HCT116 (cell line): Measurements from ENCODE around the gene TRPM3. TPM values are rescaled to one million over a fixed set of nuclear protein-coding genes. Genes with fewer than 3 reads are reported as not detected.

Experiments used
- ATAC-seq: fragments of 200-7000 bp; cut with Tn5 transposase; 2 replicates; pipeline ENCODE4 v1.9.1; 2020; ENCODE audit warnings: mild to moderate bottlenecking, moderate library complexity
- BruUV-seq: library from RNA; stranded (reverse); fragments of 400-500 nt; replicated peaks from 2 replicates; lab custom pipeline; 2021; lab: Mats Ljungman, UMichigan
- CTCF ChIA-PET: fragments of 300-600 bp; sonication (Branson Sonifier 250); formaldehyde crosslinking; loops from one replicate; lab custom pipeline; 2021; ENCODE audit warnings: antibody characterized with exemption; lab: Charles Lee
- POLR2A ChIA-PET: fragments of 300-600, 350-600 bp; sonication (Branson Sonifier 250); formaldehyde crosslinking; loops from one replicate; lab custom pipeline; 2021; ENCODE audit warnings: antibody characterized with exemption; lab: Charles Lee
- RAD21 ChIA-PET, 2 experiments: fragments of 300-600 bp; sonication (Branson Sonifier 250); formaldehyde crosslinking; loops; one replicate each; lab custom pipeline; 2023; ENCODE audit warnings: low total read pairs in 2 of 2; ENCODE audit not compliant: uncharacterized antibody in 2 of 2, unreplicated experiment in 2 of 2, low non-redundant PET in 1 of 2; lab: Charles Lee
- DNase-seq: peaks from one replicate; pipeline ENCODE4 v3.0.0-alpha.2; 2010; ENCODE audit warnings: low read depth, low spot score
- H2AFZ ChIP-seq: fragments of 200-600 bp; shearing (Covaris generic), sonication (generic); 2 replicates; pipeline ENCODE4 v1.6.1; 2017; ENCODE audit warnings: low read depth, mixed run types, mixed read lengths, antibody characterized with exemption, low read length; ENCODE audit not compliant: poor library complexity, severe bottlenecking
- H3K27ac ChIP-seq: 2 replicates; pipeline ENCODE4 v1.5.1; 2012; ENCODE audit warnings: low read depth, low read length
- H3K27me3 ChIP-seq: fragments of 200-600 bp; sonication (generic); 2 replicates; pipeline ENCODE4 v1.6.1; 2016; ENCODE audit warnings: mixed run types, low read length, mixed read lengths; ENCODE audit not compliant: insufficient read depth
- H3K36me3 ChIP-seq, 2 experiments: fragments of 200-500 bp in 1 of 2; fragments of 200-600 bp in 1 of 2; sonication (Bioruptor generic) in 1 of 2; sonication (generic) in 1 of 2; 2 replicates each; pipeline versions ENCODE4 v1.5.1 to v1.6.1; 2014 to 2016; ENCODE audit warnings: low read length in 2 of 2, inconsistent platforms in 1 of 2, mixed read lengths in 1 of 2, mixed run types in 1 of 2; ENCODE audit not compliant: insufficient read depth in 2 of 2, control insufficient read depth in 1 of 2
- H3K4me1 ChIP-seq, 2 experiments: fragments of 200-600 bp in 1 of 2; sonication (generic) in 1 of 2; 2 replicates each; pipeline versions ENCODE4 v1.5.1 to v1.6.1; 2012 to 2017; ENCODE audit warnings: low read length in 2 of 2, inconsistent platforms in 1 of 2, mild to moderate bottlenecking in 1 of 2, mixed read lengths in 1 of 2, mixed run types in 1 of 2, moderate library complexity in 1 of 2; ENCODE audit not compliant: insufficient read depth in 2 of 2, control insufficient read depth in 1 of 2
- H3K4me2 ChIP-seq: fragments of 200-600 bp; sonication (generic); 2 replicates; pipeline ENCODE4 v1.6.1; 2017; ENCODE audit warnings: mixed run types, low read length, mixed read lengths
- H3K4me3 ChIP-seq, 2 experiments: fragments of 200-600 bp in 1 of 2; sonication (generic) in 1 of 2; replicated peaks in 1 of 2; 2 replicates each; pipeline ENCODE4 v1.5.1; 2011 to 2016; ENCODE audit warnings: low read length in 2 of 2, control low read depth in 1 of 2, low read depth in 1 of 2, mild to moderate bottlenecking in 1 of 2, mixed read lengths in 1 of 2, mixed run types in 1 of 2
- H3K79me2 ChIP-seq: fragments of 200-600 bp; sonication (generic); 2 replicates; pipeline ENCODE4 v1.6.1; 2017; ENCODE audit warnings: mild to moderate bottlenecking, mixed run types, low read length, moderate library complexity, mixed read lengths; ENCODE audit not compliant: insufficient read depth
- H3K9ac ChIP-seq: fragments of 200-600 bp; sonication (generic); 2 replicates; pipeline ENCODE4 v1.6.1; 2016; ENCODE audit warnings: low read length, mixed read lengths
- H3K9me2 ChIP-seq: fragments of 200-600 bp; sonication (generic), shearing (Covaris generic); 2 replicates; pipeline ENCODE4 v1.6.1; 2017; ENCODE audit warnings: mixed run types, mild to moderate bottlenecking, moderate library complexity; ENCODE audit not compliant: insufficient read depth
- H3K9me3 ChIP-seq, 2 experiments: fragments of 200-500 bp in 1 of 2; fragments of 200-600 bp in 1 of 2; sonication (Bioruptor generic) in 1 of 2; sonication (generic) in 1 of 2; 2 replicates each; pipeline ENCODE4 v1.6.1; 2014 to 2017; ENCODE audit warnings: low read length in 2 of 2, mixed read lengths in 2 of 2, inconsistent platforms in 1 of 2, low read depth in 1 of 2, mild to moderate bottlenecking in 1 of 2, mixed run types in 1 of 2, moderate library complexity in 1 of 2; ENCODE audit not compliant: control insufficient read depth in 1 of 2, insufficient read depth in 1 of 2
- H4K20me1 ChIP-seq: fragments of 200-600 bp; sonication (generic), shearing (Covaris generic); 2 replicates; pipeline ENCODE4 v1.6.1; 2017; ENCODE audit warnings: mixed run types, mild to moderate bottlenecking, moderate library complexity; ENCODE audit not compliant: insufficient read depth
- CBX3 ChIP-seq: IDR thresholded peaks from 2 replicates; pipeline ENCODE4 v1.6.1; 2012; ENCODE audit warnings: low read depth
- CEBPB ChIP-seq: IDR thresholded peaks from 2 replicates; pipeline ENCODE4 v1.6.1; 2012; ENCODE audit warnings: low read depth
- EGR1 ChIP-seq: IDR thresholded peaks from 2 replicates; pipeline ENCODE4 v1.6.1; 2012; ENCODE audit warnings: low read depth
- ELF1 ChIP-seq: IDR thresholded peaks from 2 replicates; pipeline ENCODE4 v1.6.1; 2012; ENCODE audit warnings: low read depth, borderline replicate concordance
- EZH2 ChIP-seq: fragments of 200-600 bp; sonication (generic); IDR thresholded peaks from 2 replicates; pipeline ENCODE4 v1.6.1; 2017; ENCODE audit warnings: antibody characterized with exemption, mixed run types
- EZH2phosphoT487 ChIP-seq: fragments of 200-600 bp; IDR thresholded peaks from 2 replicates; pipeline ENCODE4 v1.6.1; 2018; ENCODE audit warnings: antibody characterized with exemption, borderline replicate concordance
- FOSL1 ChIP-seq: IDR thresholded peaks from 2 replicates; pipeline ENCODE4 v1.6.1; 2012; ENCODE audit warnings: low read depth
- JUND ChIP-seq: IDR thresholded peaks from 2 replicates; pipeline ENCODE4 v1.6.1; 2012
- POLR2A ChIP-seq: IDR thresholded peaks from 2 replicates; pipeline ENCODE4 v1.7.0; 2011; ENCODE audit warnings: borderline replicate concordance; ENCODE audit not compliant: insufficient read depth, insufficient read length; ENCODE audit errors: extremely low read depth
- POLR2AphosphoS5 ChIP-seq: IDR thresholded peaks from 2 replicates; pipeline ENCODE4 v1.6.1; 2011; ENCODE audit warnings: mild to moderate bottlenecking, low read depth, low read length, moderate library complexity
- SRF ChIP-seq: IDR thresholded peaks from 2 replicates; pipeline ENCODE4 v1.6.1; 2012; ENCODE audit warnings: low read depth
- YY1 ChIP-seq: IDR thresholded peaks from 2 replicates; pipeline ENCODE4 v1.6.1; 2011; ENCODE audit warnings: low read length, low read depth, moderate library complexity, mild to moderate bottlenecking; ENCODE audit not compliant: insufficient replicate concordance; ENCODE audit errors: extremely low read depth
- ZFX ChIP-seq: fragments of 450-650 bp; IDR thresholded peaks from 2 replicates; pipeline ENCODE4 v1.6.1; 2017
- ZNF274 ChIP-seq: fragments of 200-500 bp; sonication (Bioruptor generic); IDR thresholded peaks from 2 replicates; pipeline ENCODE4 v1.6.1; 2014; ENCODE audit warnings: mild to moderate bottlenecking, low read depth, low read length, inconsistent platforms
- intact Hi-C: fragments of 100-400 bp; cut with micrococcal nuclease; formaldehyde crosslinking; loops from 2 replicates; pipeline ENCODE4 v1.10.0; 2022
- total RNA-seq: library from RNA; stranded (reverse); gene quantifications from one replicate; pipeline ENCODE4 v1.2.1, GENCODE V29; 2021; ENCODE audit not compliant: unreplicated experiment
- TF ChIP-seq, protein P1 (sequence below): IDR thresholded peaks from 2 replicates; pipeline ENCODE4 v1.6.1; 2012
- TF ChIP-seq, protein P2 (sequence below): IDR thresholded peaks from 2 replicates; pipeline ENCODE4 v1.6.1; 2012; ENCODE audit warnings: low read depth

Gene TRPM3
- total RNA-seq, 1 experiment from 2014 or later: not detected

GRCh38 chr9:70994582-70994981, 126.8 kb downstream of the TRPM3 start:
- CTCF ChIA-PET: no interaction called here
- no peak overlapping the region for H3K4me3 ChIP-seq
- H3K4me1 ChIP-seq: no peaks in the 10 kb centered on the region
- no peak for ATAC-seq
- peaks cover 18% of the 10 kb centered on the region for H3K27me3 ChIP-seq
- H3K79me2 ChIP-seq: no peaks in the 10 kb centered on the region
- POLR2A ChIA-PET: no interaction called here
- H3K4me2 ChIP-seq: no peak overlapping the region
- RAD21 ChIA-PET: no interaction called here
- H3K9ac ChIP-seq: no peak overlapping the region
- intact Hi-C loops: no loop called here
- no peaks in the 10 kb centered on the region for H3K9me3 ChIP-seq
- no TSS peak for BruUV-seq
- no peaks in the 10 kb centered on the region for H4K20me1 ChIP-seq
- TF ChIP-seq EZH2 (no peak), YY1 (no peak), ELF1 (no peak), POLR2AphosphoS5 (no peak), CEBPB (no peak), JUND (no peak), ZFX (no peak), ZNF274 (no peak), EZH2phosphoT487 (no peak)
- H3K27ac ChIP-seq: no peak overlapping the region
- no peaks in the 10 kb centered on the region for H3K9me2 ChIP-seq
- DNase-seq: no peak
- no peaks in the 10 kb centered on the region for H3K36me3 ChIP-seq
- no peak overlapping the region for H2AFZ ChIP-seq

GRCh38 chr9:70988551-70988950, 132.9 kb downstream of the TRPM3 start:
- TF ChIP-seq, protein P1, sequence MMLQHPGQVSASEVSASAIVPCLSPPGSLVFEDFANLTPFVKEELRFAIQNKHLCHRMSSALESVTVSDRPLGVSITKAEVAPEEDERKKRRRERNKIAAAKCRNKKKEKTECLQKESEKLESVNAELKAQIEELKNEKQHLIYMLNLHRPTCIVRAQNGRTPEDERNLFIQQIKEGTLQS: no peak
- TF ChIP-seq EZH2phosphoT487: no peak
- TF ChIP-seq, protein P2, sequence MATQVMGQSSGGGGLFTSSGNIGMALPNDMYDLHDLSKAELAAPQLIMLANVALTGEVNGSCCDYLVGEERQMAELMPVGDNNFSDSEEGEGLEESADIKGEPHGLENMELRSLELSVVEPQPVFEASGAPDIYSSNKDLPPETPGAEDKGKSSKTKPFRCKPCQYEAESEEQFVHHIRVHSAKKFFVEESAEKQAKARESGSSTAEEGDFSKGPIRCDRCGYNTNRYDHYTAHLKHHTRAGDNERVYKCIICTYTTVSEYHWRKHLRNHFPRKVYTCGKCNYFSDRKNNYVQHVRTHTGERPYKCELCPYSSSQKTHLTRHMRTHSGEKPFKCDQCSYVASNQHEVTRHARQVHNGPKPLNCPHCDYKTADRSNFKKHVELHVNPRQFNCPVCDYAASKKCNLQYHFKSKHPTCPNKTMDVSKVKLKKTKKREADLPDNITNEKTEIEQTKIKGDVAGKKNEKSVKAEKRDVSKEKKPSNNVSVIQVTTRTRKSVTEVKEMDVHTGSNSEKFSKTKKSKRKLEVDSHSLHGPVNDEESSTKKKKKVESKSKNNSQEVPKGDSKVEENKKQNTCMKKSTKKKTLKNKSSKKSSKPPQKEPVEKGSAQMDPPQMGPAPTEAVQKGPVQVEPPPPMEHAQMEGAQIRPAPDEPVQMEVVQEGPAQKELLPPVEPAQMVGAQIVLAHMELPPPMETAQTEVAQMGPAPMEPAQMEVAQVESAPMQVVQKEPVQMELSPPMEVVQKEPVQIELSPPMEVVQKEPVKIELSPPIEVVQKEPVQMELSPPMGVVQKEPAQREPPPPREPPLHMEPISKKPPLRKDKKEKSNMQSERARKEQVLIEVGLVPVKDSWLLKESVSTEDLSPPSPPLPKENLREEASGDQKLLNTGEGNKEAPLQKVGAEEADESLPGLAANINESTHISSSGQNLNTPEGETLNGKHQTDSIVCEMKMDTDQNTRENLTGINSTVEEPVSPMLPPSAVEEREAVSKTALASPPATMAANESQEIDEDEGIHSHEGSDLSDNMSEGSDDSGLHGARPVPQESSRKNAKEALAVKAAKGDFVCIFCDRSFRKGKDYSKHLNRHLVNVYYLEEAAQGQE: no peak
- no peak for TF ChIP-seq FOSL1
- TF ChIP-seq POLR2AphosphoS5: no peak
- no peak for TF ChIP-seq SRF
- no peak for TF ChIP-seq CBX3
- no peak for TF ChIP-seq POLR2A
- no peak for TF ChIP-seq EGR1
- no peak for TF ChIP-seq ELF1
- TF ChIP-seq, all 23 proteins: peak for 0
- no peaks in the 10 kb centered on the region for H3K79me2 ChIP-seq
- no peak overlapping the region for H3K4me3 ChIP-seq
- H3K27ac ChIP-seq: no peak overlapping the region
- peaks cover 26% of the 10 kb centered on the region for H3K27me3 ChIP-seq
- 0 out of 2 replicates have a peak, but pooled peaks cover 3% of the 10 kb centered on the region for H3K9me2 ChIP-seq
- CTCF ChIA-PET: no interaction called here
- H2AFZ ChIP-seq: no peak overlapping the region
- DNase-seq (no peak), ATAC-seq (no peak)
- RAD21 ChIA-PET: no interaction called here
- no peaks in the 10 kb centered on the region for H4K20me1 ChIP-seq
- no TSS peak for BruUV-seq
- H3K9ac ChIP-seq: no peak overlapping the region
- no peaks in the 10 kb centered on the region for H3K4me1 ChIP-seq
- H3K9me3 ChIP-seq: no peaks in the 10 kb centered on the region
- no peak overlapping the region for H3K4me2 ChIP-seq
- POLR2A ChIA-PET: no interaction called here
- no peaks in the 10 kb centered on the region for H3K36me3 ChIP-seq
- intact Hi-C loops: no loop called here
